Left ventricle myocardium superior (tissue), 1 donor: ENCODE results near the gene MIB1. TPM values are rescaled to one million over a fixed set of nuclear protein-coding genes. Genes with fewer than 3 reads are reported as not detected.
A peak's percentile ranks its signal among the peaks of the same experiment; 100 is the strongest.
"Not testable (repeated sequence)": the region's sequence is repeated elsewhere in the genome, so short reads cannot be mapped to it uniquely, and the experiment has no call there.

ENCODE experiments used
- ATAC-seq: fragments of 200-7000 bp; cut with Tn5 transposase; one replicate; pipeline ENCODE4 v1.9.1; 2020; ENCODE audit warnings: mild to moderate bottlenecking, moderate library complexity
- DNase-seq: peaks from one replicate; pipeline ENCODE4 v3.0.0-alpha.2; 2020
- intact Hi-C: fragments of 100-400 bp; cut with micrococcal nuclease; formaldehyde crosslinking; loops from one replicate; pipeline ENCODE4 v1.11.0; 2022
- total RNA-seq: library from RNA; stranded (reverse); fragmentation: NEBNext Ultra II Directional; extraction: Animal tissue kit (Norgen Biotek cat#: 25700); gene quantifications from one replicate; pipeline ENCODE4 v1.2.1, GENCODE V29; 2021
- donor health status: DM: no; HTN: yes; CAD: no; lungs with severe emphysema.

MIB1 gene
- total RNA-seq, 1 donor from 2014 or later: 18.9 TPM

DNA sequence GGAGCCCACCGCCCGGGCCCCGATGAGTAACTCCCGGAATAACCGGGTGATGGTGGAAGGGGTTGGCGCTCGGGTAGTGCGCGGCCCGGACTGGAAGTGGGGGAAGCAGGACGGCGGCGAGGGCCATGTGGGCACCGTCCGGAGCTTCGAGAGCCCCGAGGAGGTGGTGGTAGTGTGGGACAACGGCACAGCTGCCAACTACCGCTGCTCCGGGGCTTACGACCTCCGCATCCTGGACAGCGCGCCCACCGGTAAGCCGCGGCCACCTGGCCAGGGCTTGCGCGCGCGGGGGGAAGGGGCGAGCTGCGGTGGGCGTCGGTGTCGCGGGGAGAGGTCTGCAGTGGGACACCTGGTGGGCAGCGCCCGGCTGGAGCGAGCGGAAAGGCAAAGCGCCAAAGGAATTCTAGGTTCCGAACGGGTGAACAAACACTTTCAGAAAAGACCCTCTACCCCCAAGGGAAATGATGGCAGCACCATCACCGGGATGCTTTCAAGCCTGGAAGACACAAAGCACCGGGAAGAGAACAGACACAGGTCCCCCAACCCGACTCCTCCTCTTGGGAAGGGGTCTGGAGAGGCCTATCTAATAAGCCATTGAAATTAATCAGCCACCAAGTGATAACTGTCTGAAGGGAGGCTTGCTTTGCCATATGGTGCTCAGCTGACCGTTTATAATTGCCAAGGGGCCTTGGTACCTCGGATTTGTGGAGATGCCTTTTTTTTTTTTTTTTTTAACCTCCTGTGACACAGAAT is 1.1 kb downstream of the MIB1 start:
- intact Hi-C loops: no loop called here
- ATAC-seq: no peak
- DNase-seq: peak; percentile 61

DNA sequence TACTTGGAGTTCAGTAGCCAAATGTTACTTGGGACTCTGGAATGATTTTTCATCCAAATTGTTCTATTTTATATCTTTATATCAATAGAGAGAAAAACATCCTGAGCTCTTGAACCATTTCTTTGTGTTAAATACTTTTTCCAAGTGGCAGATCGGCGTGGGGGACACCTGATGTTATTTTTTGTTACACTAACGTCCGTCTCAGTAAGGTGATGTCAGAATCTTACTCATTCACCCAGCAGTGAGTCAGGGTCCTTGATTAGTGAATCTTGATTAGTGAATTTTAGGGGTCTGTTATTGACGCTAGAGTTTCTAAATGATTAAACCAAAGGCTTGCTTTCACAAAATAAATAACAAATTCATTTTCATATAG is 1.7 kb downstream of the MIB1 start:
- ATAC-seq: no peak
- intact Hi-C loops: no loop called here
- DNase-seq: no peak

DNA sequence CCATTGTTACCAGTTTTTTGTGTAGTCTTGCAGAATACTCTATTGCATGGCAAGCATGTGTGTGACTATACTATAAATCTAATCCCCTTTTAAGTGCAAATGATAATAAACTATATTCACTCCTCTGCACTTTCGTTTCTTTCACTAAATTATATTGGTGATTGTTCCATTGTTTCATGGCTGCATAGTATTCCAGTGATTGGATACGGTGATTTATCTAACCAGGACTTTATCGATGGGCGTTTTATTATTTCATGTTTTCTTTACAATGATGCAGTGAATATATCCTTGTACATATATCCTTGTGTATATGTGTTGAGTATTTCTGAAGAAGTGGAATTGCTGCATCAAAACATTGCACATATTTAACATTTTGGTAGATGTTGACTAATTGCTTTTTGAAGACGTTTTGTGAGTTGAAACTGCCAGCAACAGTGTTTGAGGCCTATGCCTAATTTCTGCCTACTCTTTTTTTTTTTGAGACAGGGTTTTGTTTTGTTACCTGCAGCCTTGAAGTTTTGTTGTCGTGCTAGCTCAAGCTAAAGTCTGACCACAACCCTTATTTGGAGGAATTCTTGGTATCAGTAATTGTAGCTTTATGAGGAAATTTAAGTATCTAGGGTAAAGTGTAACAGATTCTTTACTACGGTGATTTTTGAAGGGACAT is 2.7 kb downstream of the MIB1 start:
- no peak for ATAC-seq
- intact Hi-C loops: no loop called here

DNA sequence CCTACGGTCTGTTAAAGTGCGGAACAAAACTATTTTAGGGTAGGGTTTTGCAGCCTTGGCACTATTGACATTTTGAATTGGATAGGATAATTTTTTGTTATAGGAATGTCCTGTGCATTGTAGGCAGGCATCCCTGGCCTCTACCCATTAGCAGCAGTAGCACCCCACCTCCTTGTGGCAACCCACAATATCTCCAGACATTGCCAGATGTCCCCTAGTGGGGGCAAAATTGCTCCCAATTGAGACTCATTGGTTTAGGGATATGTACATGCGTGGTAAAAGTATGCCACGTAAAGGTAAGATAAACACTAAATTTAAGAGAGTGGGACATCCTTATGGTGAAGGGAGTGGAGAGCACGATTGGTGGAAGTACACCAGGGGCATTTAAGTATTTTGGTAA is 4.6 kb downstream of the MIB1 start:
- ATAC-seq (no peak), DNase-seq (no peak)
- intact Hi-C loops: no loop called here

More for the DNA sequence above, 2.7 kb downstream of the MIB1 start:
- DNase-seq: no peak

DNA sequence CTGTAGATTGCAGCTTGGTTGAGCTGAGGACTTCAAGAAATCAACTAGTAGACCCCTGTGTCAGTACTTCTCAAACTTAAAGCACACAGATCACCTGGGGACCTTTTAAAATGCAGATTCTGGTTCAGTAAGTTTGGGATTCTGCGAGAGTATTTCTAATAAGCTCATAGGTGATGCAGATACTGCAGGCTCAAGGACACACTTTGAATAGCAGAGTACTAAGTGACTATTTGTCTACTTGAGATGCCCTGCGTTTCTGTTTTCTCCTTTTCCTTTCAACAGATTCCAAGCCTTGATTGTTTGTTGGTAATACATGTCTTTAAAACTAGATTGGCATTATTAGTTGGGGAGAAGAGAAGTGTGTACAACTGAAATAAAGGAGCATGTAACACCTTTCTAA is 6.7 kb downstream of the MIB1 start:
- intact Hi-C loops: no loop called here
- no peak for DNase-seq
- ATAC-seq: no peak

DNA sequence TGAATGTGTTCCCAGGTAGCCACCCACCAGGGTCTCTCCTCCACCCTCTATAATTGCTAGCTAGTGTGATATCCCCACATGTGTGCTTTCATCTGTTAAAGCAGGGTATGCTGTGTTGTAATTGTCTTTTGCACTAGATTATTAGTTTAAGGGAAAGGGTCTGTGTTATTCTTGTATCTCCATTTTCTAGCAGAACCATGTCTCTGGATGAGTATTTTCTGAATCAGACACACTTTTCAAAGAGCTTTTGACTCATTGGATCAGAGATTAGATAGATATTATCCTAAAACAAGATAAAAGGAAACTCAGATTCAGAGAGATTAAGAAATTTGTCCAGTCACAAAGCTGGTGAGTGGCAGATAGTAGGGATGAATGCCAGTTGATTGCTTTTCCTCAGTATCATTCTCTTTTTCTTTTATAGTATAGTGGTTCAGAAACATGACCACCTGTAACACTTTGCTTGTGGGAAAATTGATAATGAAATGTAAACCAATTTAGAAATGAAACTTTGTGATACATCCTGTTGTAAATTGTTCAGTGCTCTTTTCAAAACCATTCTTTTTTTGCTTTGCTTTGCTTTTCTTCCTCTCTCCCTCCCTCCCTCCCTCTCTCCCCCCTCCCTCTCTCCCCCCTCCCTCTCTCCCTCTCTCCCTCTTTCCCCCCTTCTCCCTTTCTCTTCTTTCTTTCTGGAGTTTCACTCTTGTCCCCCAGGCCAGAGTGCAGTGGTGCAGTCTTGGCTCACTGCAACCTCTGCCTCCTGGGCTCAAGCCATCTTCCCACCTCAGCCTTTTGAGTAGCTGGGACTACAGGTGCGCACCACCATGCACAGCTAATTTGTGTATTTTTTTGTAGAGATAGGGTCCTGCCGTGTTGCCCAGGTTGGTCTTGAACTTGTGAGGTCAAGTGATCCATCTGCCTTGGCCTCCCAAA is 7.4 kb downstream of the MIB1 start:
- ATAC-seq: no peak
- DNase-seq: no peak
- intact Hi-C loops: no loop called here

DNA sequence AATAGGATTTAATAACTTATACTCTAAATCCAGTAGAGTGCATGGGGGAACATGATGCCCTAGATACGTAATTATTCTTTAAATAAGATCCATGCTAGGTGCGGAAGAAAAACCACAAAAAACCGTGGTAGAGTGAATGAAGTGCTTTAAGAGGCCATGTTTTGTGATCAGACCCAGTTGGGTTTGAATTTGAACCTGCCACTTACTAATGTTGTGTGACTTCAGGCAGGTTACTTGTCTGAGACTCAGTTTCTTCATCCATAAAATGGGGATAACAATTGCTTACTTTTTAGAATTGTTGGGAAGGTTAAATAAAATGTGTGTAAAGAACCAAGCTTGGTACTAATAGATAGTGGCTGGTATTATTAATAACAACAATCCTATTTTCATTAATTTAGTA is 17.2 kb downstream of the MIB1 start:
- DNase-seq: no peak
- ATAC-seq: no peak
- intact Hi-C loops: no loop called here

DNA sequence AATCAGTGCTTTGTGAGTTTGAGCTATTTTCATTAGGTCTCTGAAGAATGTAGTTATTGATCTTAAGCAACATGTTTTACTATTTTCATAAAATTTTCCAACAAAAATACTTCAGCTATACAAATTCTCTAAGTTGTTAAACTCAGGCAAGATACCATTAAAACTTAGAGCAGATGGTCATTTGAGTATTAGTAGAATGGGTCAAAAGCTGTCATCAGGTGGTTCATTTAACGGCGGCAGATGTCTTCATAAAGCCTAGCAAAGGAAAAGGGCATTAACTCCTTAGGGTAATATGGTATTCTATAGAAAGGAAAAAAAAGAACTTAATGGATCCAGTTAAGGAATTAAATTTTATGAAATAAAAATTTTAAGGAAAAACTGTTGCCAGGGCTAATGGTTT is 19.2 kb downstream of the MIB1 start:
- intact Hi-C loops: no loop called here
- ATAC-seq: no peak
- no peak for DNase-seq

DNA sequence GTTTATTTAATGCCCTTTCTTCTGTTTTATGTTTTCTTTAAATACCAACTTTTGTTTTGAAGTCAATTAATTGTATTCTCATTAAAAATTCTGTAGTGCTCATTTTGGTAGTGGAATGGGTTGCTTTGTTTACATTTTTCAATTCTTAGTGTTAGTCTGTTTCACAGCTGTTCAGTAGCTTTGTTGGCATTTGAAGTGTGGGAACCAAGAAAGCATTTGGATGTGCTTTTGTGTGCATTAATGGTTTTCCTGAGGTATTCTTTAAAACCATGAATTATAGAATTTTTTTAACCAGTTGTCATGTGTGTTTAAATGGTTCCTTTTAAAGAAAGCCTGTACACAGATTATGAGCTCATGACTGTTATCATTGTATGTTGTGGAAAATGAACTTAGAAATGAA is 19.7 kb downstream of the MIB1 start:
- ATAC-seq: no peak
- intact Hi-C loops: no loop called here

DNA sequence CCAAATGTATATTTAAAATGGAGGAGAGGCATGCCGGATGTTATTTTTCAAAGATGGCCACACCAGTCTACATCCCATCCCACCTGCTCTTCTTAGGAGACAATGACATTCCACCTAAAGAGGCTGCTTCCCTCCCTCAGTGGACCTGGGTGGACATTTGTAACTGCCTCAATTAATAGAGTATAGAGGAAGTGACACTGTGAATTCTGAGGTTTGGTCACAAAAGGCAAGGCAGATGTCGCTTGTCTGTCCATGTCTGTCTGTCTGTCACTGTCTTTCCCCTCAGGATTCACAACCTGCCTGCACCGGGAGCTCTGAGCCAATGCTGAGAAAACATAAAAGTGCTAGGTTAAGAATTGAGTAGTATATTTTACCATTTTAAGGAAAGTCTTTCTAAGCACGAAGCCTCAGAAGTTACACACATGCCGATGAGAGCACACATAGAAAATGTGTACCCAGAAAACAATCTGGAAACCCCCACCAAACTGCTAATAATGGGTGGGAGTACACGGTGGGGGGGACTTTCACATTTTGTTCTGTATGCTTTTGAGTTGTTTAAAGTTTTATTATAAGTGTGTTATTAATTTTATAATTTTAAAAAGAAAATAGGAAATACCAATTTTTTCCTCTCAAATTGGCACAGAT is 21.0 kb downstream of the MIB1 start:
- DNase-seq (no peak), ATAC-seq (no peak)
- intact Hi-C loops: no loop called here

More for the DNA sequence above, 19.7 kb downstream of the MIB1 start:
- DNase-seq: no peak

DNA sequence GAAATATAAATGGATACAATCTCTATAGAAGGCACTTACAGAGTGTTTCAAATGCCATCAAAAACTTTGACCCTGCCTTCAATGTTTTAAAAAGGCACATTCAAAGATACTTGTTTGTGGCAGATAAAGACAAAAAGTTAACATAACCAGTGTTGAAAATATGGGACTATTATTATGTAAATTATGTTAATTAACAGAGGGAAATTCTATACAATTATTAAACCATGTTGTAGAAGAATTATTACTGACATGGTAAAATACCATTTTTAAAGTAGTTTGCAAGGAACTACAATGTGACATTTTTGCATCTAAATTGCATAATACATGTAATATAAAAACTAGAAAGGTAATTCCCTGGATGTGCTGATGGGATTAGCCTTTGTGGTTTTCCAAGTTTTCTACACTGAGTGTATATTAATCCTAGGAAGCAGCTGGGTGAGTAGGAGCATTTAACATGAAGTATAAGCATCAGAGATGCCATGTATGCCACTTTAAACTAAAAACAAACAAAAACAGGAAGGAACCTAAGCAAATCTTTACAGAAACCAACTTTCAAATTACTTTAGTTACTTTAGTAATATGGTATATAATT is 21.7 kb downstream of the MIB1 start:
- DNase-seq (no peak), ATAC-seq (no peak)
- intact Hi-C loops: no loop called here

DNA sequence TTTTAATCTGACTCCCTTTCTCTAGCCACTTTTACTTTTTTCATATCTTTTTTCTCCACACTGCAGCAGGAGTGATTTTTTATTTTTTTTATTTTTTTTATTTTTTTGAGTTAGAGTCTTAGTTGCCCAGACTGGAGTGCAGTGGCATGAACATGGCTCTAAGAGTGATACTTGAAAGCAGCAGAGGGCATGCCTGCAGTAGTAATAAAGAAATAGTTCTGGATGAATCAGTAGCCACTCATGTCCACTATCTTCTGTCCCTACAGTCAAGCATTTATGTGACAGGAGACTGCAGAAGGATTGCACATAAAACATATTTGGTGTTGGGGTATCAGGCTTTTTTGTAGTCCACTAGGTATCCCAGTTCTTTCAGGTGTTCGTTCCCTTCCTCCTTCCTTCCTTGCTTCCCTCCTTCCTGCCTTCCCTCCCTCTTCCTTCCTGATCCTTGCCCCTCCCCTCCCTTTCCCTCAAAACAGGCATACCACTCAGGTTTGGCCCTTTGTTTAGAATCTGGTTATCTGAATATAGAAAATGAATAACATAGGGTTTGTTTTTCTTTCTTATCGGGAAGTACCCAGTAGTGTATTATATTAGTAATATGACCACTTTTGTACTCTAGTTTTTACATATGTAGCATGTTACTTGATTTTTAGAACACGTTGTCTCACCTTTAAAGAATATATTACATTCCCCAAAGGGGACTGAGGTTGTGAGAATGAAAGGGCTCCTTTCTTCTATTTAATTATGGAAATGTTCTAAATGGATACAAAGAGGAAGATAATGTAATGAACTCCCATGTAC is 23.5 kb downstream of the MIB1 start:
- intact Hi-C loops: no loop called here
- ATAC-seq (peak; percentile 47), DNase-seq (no peak)

DNA sequence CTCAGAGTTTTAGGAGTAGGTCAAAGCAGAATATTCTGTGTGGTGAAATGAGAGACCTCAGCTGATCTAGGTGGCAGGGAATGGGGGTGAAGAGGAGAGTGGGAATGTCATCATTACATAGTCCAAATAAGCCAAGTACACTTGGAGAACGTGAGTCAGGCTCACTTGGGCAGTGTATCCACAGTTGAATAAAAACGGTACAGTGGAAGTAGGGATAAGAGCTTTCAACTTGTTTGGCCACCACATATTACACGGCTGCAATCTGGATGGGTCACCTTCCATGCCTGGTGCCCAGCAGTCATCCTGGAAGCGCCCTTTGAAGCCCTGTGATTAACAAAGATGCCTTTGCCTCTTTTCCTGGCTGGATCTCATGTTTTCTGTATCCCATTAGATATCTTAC is 28.6 kb downstream of the MIB1 start:
- no peak for DNase-seq
- intact Hi-C loops: no loop called here

DNA sequence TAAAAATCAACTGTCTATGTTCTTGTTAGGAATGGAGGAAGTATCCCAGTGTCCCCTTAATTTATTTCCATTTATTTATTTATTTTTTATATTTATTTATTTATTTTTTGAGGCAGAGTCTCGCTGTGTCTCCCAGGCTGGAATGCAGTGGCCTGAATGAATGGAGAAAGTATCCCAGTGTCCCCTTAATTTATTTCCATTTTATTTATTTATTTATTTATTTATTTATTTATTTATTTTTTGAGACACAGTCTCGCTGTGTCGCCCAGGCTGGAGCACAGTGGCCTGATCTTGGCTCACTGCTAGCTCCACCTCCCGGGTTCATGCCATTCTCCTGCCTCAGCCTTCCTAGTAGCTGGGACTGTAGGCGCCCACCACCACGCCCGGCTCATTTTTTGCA is 34.1 kb downstream of the MIB1 start:
- DNase-seq (no peak), ATAC-seq (no peak)
- intact Hi-C loops: no loop called here

More for the DNA sequence above, 28.6 kb downstream of the MIB1 start:
- ATAC-seq: no peak

DNA sequence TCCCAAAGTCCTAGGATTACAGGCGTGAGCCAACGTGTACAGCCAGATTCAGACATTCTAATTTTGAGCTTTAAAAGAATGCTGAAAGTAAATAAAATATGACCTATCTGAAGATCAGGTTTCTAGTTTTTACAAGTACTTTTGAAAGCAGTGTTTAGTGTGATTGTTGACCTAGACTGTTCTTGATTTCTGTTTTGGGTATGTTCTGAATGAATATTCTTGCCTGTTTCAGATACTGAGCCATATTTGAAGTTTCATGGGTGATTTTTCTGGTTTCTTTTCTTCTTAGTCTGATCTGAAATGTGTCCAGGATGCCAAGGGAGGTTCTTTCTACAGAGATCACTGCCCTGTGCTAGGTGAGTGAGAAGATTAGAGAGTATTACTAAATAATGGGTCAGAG is 37.2 kb downstream of the MIB1 start:
- no peak for DNase-seq
- intact Hi-C loops: no loop called here
- no peak for ATAC-seq

DNA sequence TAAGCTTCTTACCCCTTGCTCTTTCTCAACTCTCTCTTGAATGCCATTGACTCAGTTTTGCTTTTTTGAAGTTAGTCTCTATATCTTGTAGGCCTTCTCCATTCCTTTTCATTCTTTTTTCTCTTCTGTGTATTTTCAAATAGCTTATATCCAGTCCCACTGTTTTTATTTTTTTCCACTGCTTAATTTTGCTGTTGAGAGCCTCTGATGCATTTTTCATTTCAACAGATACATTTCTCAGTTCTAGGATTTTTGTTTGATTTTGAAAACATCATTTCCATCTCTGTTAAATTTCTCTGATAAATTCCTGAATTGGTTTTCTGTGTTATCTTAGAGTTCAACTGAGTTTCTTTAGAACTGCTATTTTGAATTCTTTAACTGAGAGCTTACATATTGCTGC is 45.9 kb downstream of the MIB1 start:
- intact Hi-C loops: no loop called here
- DNase-seq: no peak

DNA sequence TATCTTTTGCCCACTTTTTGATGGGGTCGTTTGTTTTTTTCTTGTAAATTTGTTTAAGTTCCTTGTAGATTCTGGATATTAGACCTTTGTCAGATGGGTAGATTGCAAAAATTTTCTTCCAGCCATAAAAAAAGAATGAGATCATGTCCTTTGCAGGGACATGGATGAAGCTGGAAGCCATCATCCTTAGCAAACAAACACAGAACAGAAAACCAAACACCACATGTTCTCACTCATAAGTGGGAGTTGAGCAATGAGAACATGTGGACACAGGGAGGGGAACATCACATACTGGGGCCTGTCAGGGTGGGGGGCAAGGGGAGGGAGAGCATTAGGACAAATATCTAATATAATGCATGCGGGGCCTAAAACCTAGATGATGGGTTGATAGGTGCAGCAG is 55.5 kb downstream of the MIB1 start:
- ATAC-seq, intact Hi-C loops, DNase-seq: not testable (repeated sequence)

More for the DNA sequence above, 45.9 kb downstream of the MIB1 start:
- no peak for ATAC-seq

DNA sequence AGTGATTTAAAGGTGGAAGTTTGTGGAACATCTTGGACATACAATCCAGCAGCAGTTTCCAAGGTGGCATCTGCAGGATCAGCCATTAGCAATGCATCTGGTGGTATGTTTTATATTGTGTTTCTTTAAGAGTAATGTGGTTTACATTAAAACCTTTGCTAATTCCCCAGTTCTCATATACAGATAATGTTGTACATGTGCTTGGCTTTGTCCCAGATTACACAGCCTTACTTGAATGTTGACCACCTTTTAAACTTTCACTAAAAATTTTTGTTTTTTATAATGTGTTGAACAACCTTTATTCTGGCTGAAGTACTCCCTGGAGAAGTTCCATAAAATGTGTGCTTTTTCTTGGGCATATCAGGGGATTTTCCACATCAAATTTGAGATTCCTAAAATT is 57.5 kb downstream of the MIB1 start:
- DNase-seq (no peak), ATAC-seq (no peak)
- intact Hi-C loops: no loop called here
